DND-41 (cell line): ENCODE data around the gene RDH16.
"Not testable (repeated sequence)": the region's sequence is repeated elsewhere in the genome, so short reads cannot be mapped to it uniquely, and the experiment has no call there.

ENCODE experiments used
- ATAC-seq: fragments of 200-7000 bp; cut with Tn5 transposase; 3 replicates; pipeline ENCODE4 v1.9.1; 2021; ENCODE audit warnings: low read depth; ENCODE audit not compliant: insufficient read depth
- DNase-seq: peaks from one replicate; pipeline ENCODE4 v3.0.0-alpha.2; 2020
- H2AFZ ChIP-seq: 2 replicates; pipeline ENCODE4 v1.6.0; 2012; ENCODE audit warnings: low read depth, low read length
- H3K27ac ChIP-seq: 2 replicates; pipeline ENCODE4 v1.5.1; 2012; ENCODE audit warnings: low read length, inconsistent platforms
- H3K27me3 ChIP-seq: fragments of 200-600 bp; sonication (generic); 2 replicates; pipeline ENCODE4 v1.6.0; 2012; ENCODE audit warnings: low read length, mild to moderate bottlenecking, inconsistent platforms; ENCODE audit not compliant: insufficient read depth, poor library complexity
- H3K36me3 ChIP-seq: 2 replicates; pipeline ENCODE4 v1.5.1; 2012; ENCODE audit warnings: low read length, inconsistent platforms; ENCODE audit not compliant: insufficient read depth
- H3K4me1 ChIP-seq: 2 replicates; pipeline ENCODE4 v1.5.1; 2012; ENCODE audit warnings: mild to moderate bottlenecking, low read length; ENCODE audit not compliant: insufficient read depth
- H3K4me2 ChIP-seq: 2 replicates; pipeline ENCODE4 v1.6.0; 2012; ENCODE audit warnings: mild to moderate bottlenecking, moderate library complexity, low read length, inconsistent platforms; ENCODE audit not compliant: insufficient read depth
- H3K4me3 ChIP-seq, 2 experiments: fragments of 200-600 bp in 1 of 2; shearing (Covaris generic) in 1 of 2; 2 replicates each; pipeline ENCODE4 v1.5.1; 2012 to 2016; ENCODE audit warnings: inconsistent platforms in 2 of 2, low read length in 2 of 2, mild to moderate bottlenecking in 2 of 2, low read depth in 1 of 2, moderate library complexity in 1 of 2
- H3K79me2 ChIP-seq: 2 replicates; pipeline ENCODE4 v1.6.0; 2012; ENCODE audit warnings: low read length, inconsistent platforms; ENCODE audit not compliant: insufficient read depth
- H3K9ac ChIP-seq: 2 replicates; pipeline ENCODE4 v1.6.0; 2012; ENCODE audit warnings: low read depth, mild to moderate bottlenecking, inconsistent platforms, low read length, moderate library complexity
- H3K9me3 ChIP-seq: 2 replicates; pipeline ENCODE4 v1.5.1; 2012; ENCODE audit warnings: low read length, moderate library complexity, mild to moderate bottlenecking, inconsistent platforms; ENCODE audit not compliant: insufficient read depth, severe bottlenecking
- H4K20me1 ChIP-seq: 2 replicates; pipeline ENCODE4 v1.6.0; 2012; ENCODE audit warnings: low read length; ENCODE audit not compliant: insufficient read depth
- EZH2 ChIP-seq: IDR thresholded peaks from 3 replicates; pipeline ENCODE4 v1.6.1; 2012; ENCODE audit warnings: borderline replicate concordance, low read depth, mild to moderate bottlenecking, moderate library complexity, low read length, inconsistent platforms; ENCODE audit not compliant: severe bottlenecking
- TF ChIP-seq, protein P1 (sequence below): IDR thresholded peaks from 2 replicates; pipeline ENCODE4 v1.5.1; 2012; ENCODE audit warnings: borderline replicate concordance, low read length, moderate library complexity, mild to moderate bottlenecking; ENCODE audit not compliant: poor library complexity, severe bottlenecking; ENCODE audit errors: extremely low read depth

The RDH16 gene

GRCh38 chr12:56978397-56979138, 21.2 kb upstream of the RDH16 start:
- TF ChIP-seq, protein P1, sequence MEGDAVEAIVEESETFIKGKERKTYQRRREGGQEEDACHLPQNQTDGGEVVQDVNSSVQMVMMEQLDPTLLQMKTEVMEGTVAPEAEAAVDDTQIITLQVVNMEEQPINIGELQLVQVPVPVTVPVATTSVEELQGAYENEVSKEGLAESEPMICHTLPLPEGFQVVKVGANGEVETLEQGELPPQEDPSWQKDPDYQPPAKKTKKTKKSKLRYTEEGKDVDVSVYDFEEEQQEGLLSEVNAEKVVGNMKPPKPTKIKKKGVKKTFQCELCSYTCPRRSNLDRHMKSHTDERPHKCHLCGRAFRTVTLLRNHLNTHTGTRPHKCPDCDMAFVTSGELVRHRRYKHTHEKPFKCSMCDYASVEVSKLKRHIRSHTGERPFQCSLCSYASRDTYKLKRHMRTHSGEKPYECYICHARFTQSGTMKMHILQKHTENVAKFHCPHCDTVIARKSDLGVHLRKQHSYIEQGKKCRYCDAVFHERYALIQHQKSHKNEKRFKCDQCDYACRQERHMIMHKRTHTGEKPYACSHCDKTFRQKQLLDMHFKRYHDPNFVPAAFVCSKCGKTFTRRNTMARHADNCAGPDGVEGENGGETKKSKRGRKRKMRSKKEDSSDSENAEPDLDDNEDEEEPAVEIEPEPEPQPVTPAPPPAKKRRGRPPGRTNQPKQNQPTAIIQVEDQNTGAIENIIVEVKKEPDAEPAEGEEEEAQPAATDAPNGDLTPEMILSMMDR = no peak
- TF ChIP-seq EZH2 = no peak
- DNase-seq (no peak), ATAC-seq (no peak)
- H3K9me3 ChIP-seq = no peaks in the 10 kb centered on the region
- no peak overlapping the region for H3K4me2 ChIP-seq
- H3K36me3 ChIP-seq = no peaks in the 10 kb centered on the region
- no peak overlapping the region for H3K9ac ChIP-seq
- no peaks in the 10 kb centered on the region for H3K79me2 ChIP-seq
- no peaks in the 10 kb centered on the region for H3K27me3 ChIP-seq
- H3K27ac ChIP-seq = no peak overlapping the region
- no peaks in the 10 kb centered on the region for H4K20me1 ChIP-seq
- no peak overlapping the region for H3K4me3 ChIP-seq
- H3K4me1 ChIP-seq = no peaks in the 10 kb centered on the region
- no peak overlapping the region for H2AFZ ChIP-seq

DNA sequence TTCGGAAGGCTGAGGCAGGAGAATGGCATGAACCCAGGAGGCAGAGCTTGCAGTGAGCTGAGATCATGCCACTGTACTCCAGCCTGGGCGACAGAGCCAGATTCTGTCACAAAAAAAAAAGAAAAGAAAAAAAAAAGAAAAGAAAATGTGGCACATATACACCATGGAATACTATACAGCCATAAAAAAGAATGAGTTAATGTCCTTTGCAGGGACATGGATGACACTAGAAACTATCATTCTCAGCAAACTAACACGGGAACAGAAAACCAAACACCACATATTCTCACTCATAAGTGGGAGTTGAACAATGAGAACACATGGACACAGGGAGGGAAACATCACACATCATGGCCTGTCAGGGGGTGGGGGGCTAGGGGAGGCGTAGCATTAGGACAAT, 20.0 kb upstream of the RDH16 start:
- H3K4me2 ChIP-seq, H3K27me3 ChIP-seq, H3K79me2 ChIP-seq, H3K27ac ChIP-seq, H3K9ac ChIP-seq, H3K9me3 ChIP-seq, ATAC-seq, H2AFZ ChIP-seq, DNase-seq, H3K4me1 ChIP-seq, H3K4me3 ChIP-seq, H4K20me1 ChIP-seq, H3K36me3 ChIP-seq: not testable (repeated sequence)

DNA sequence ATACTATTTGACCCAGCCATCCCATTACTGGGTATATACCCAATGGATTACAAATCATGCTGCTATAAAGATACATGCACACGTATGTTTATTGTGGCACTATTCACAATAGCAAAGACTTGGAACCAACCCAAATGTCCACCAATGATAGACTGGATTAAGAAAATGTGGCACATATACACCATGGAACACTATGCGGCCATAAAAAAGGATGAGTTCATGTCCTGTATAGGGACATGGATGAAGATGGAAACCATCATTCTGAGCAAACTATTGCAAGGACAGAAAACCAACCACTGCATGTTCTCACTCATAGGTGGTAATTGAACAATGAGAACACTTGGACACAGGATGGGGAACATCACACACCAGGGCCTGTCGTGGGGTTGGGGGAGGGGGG, 16.8 kb upstream of the RDH16 start:
- H3K79me2 ChIP-seq, H2AFZ ChIP-seq, H3K4me3 ChIP-seq, H3K27ac ChIP-seq, DNase-seq, H4K20me1 ChIP-seq, H3K36me3 ChIP-seq, ATAC-seq, H3K9me3 ChIP-seq, H3K4me1 ChIP-seq, H3K4me2 ChIP-seq, H3K9ac ChIP-seq, H3K27me3 ChIP-seq: not testable (repeated sequence)

- ATAC-seq, H3K27ac ChIP-seq, H2AFZ ChIP-seq, H3K4me1 ChIP-seq, H3K9ac ChIP-seq, H4K20me1 ChIP-seq, H3K36me3 ChIP-seq, DNase-seq, H3K79me2 ChIP-seq, H3K4me3 ChIP-seq, H3K9me3 ChIP-seq, H3K27me3 ChIP-seq, H3K4me2 ChIP-seq: not testable (repeated sequence)
Measured at GRCh38 chr12:56968910-56969309, 11.5 kb upstream of the RDH16 start.

DNA sequence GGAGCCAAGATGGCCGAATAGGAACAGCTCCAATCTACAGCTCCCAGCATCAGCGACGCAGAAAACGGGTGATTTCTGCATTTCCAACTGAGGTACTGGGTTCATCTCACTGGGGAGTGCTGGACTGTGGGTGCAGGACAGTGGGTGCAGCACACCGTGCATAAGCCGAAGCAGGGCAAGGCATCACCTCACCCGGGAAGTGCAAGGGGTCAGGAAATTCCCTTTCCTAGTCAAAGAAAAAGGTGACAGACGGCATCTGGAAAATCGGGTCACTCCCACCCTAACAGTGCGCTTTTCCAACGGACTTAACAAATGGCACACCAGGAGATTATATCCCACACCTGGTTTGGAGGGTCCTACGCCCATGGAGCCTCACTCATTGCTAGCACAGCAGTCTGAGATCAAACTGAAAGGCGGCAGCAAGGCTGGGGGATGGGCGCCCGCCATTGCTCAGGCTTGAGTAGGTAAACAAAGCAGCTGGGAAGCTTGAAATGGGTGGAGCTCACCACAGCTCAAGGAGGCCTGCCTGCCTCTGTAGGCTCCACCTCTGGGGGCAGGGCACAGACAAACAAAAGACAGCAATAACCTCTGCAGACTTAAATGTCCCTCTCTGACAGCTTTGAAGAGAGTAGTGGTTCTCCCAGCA, 8.7 kb upstream of the RDH16 start:
- H3K9me3 ChIP-seq, DNase-seq, H3K27me3 ChIP-seq, H3K36me3 ChIP-seq, H3K27ac ChIP-seq, ATAC-seq, H3K4me3 ChIP-seq, H3K4me2 ChIP-seq, H3K4me1 ChIP-seq, H4K20me1 ChIP-seq, H3K9ac ChIP-seq, H3K79me2 ChIP-seq, H2AFZ ChIP-seq: not testable (repeated sequence)

DNA sequence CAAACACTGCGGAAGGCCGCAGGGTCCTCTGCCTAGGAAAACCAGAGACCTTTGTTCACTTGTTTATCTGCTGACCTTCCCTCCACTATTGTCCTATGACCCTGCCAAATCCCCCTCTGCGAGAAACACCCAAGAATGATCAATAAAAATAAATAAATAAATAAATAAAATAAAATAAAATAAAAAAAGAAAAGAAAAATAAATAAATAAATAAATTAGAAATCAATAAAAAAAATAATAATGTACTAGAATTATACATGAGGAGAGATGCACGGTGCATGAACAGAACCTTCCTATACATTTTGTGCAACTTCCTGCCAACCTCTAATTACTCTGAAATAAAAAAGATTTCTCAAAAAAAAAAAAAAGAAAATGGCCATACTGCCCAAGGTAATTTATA, 7.7 kb upstream of the RDH16 start:
- DNase-seq, H3K4me1 ChIP-seq, H3K27me3 ChIP-seq, H3K4me2 ChIP-seq, H3K36me3 ChIP-seq, H3K27ac ChIP-seq, H3K4me3 ChIP-seq, H3K9me3 ChIP-seq, H2AFZ ChIP-seq, H4K20me1 ChIP-seq, H3K9ac ChIP-seq, H3K79me2 ChIP-seq, ATAC-seq: not testable (repeated sequence)

GRCh38 chr12:56963557-56963956, 6.1 kb upstream of the RDH16 start:
- H3K9ac ChIP-seq, H3K4me2 ChIP-seq, H3K79me2 ChIP-seq, H3K4me1 ChIP-seq, H3K36me3 ChIP-seq, DNase-seq, H3K4me3 ChIP-seq, ATAC-seq, H3K27me3 ChIP-seq, H3K27ac ChIP-seq, H4K20me1 ChIP-seq, H3K9me3 ChIP-seq, H2AFZ ChIP-seq: not testable (repeated sequence)
